Hepatocyte (in vitro differentiated cells): Measurements from ENCODE around the gene UGT1A10.

ENCODE experiments used
- EZH2phosphoT487 ChIP-seq: fragments of 200-600 bp; sonication (generic); IDR thresholded peaks from one replicate; pipeline ENCODE4 v1.6.1; 2018; ENCODE audit warnings: antibody characterized with exemption, mild to moderate bottlenecking, low read depth, moderate library complexity; ENCODE audit not compliant: unreplicated experiment, severe bottlenecking
- TF ChIP-seq, protein P1 (sequence below): fragments of 200-600 bp; sonication (generic); IDR thresholded peaks from 2 replicates; pipeline ENCODE4 v1.5.1; 2016; ENCODE audit warnings: antibody characterized with exemption, mild to moderate bottlenecking; ENCODE audit not compliant: poor library complexity

DNA sequence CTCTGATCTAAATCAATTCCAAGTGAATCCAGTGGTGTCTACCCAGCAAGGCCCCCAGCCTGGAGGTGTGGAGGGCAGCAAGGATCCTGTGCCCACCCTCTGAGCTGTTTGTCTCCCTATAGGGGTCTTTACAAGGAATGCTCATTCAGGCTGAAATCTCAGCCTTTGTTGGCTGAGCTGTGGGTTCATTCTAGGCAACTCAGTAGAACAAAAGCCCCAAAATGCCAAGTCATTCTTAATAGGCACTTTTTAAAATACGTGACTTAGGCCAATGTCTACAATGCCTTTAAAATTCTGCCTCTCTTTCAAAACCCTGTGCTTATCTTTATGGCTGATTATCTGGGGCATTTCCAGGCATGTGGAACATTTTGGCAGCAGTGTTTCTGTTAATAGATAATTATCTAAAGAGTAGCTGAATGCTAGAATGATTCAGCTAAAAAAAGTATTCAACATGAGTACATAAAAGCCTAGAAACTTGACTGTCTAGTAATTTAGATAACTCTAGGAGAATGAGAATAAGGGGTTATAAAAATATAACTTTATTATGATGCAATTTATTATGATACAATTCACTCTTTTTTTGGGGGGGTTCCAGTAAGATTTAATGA, 63.9 kb downstream of the UGT1A10 start:
- TF ChIP-seq, protein P1, sequence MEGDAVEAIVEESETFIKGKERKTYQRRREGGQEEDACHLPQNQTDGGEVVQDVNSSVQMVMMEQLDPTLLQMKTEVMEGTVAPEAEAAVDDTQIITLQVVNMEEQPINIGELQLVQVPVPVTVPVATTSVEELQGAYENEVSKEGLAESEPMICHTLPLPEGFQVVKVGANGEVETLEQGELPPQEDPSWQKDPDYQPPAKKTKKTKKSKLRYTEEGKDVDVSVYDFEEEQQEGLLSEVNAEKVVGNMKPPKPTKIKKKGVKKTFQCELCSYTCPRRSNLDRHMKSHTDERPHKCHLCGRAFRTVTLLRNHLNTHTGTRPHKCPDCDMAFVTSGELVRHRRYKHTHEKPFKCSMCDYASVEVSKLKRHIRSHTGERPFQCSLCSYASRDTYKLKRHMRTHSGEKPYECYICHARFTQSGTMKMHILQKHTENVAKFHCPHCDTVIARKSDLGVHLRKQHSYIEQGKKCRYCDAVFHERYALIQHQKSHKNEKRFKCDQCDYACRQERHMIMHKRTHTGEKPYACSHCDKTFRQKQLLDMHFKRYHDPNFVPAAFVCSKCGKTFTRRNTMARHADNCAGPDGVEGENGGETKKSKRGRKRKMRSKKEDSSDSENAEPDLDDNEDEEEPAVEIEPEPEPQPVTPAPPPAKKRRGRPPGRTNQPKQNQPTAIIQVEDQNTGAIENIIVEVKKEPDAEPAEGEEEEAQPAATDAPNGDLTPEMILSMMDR: no peak
- TF ChIP-seq EZH2phosphoT487: no peak
